HepG2 (cell line): ENCODE measurements around the gene PIR. TPM values are rescaled to one million over a fixed set of nuclear protein-coding genes. Genes with fewer than 3 reads are reported as not detected.

Experiments used
- ATAC-seq: fragments of 200-7000 bp; cut with Tn5 transposase; 3 replicates; pipeline ENCODE4 v1.9.1; 2020; ENCODE audit warnings: mild to moderate bottlenecking, moderate library complexity
- BruUV-seq: library from RNA; stranded (reverse); fragments of 400-500 nt; replicated peaks from 2 replicates; lab custom pipeline; 2021; lab: Mats Ljungman, UMichigan
- CTCF ChIA-PET: fragments of 300-600 bp; formaldehyde crosslinking; extraction: SDS; loops from one replicate; lab custom pipeline; 2021; ENCODE audit warnings: low total read pairs, inconsistent platforms, low intra/inter-chr PET ratio; lab: Yijun Ruan, JAX
- POLR2A ChIA-PET: fragments of 350-600 bp; sonication (Branson Sonifier 250); formaldehyde crosslinking; loops from one replicate; lab custom pipeline; 2020; ENCODE audit warnings: antibody characterized with exemption, inconsistent platforms; lab: Yijun Ruan, JAX
- DNase-seq: peaks from one replicate; pipeline ENCODE4 v3.0.0-alpha.2; 2015; ENCODE audit warnings: low spot score
- FAIRE-seq: peaks from 3 replicates; lab custom pipeline; 2011; peaks lifted over from hg19 to GRCh38; lab: Jason Lieb, UNC
- H2AFZ ChIP-seq: one replicate; pipeline ENCODE4 v1.6.1; 2011; ENCODE audit warnings: low read length, inconsistent platforms
- H3K27ac ChIP-seq: fragments of 300-600 bp; 3 replicates; pipeline ENCODE4 v1.8.0; 2011; ENCODE audit warnings: mixed run types, mild to moderate bottlenecking, mixed read lengths, low read length, inconsistent platforms; ENCODE audit not compliant: insufficient read depth; ENCODE audit errors: extremely low read length
- H3K27me3 ChIP-seq, 2 experiments: fragments of 200-600 bp in 1 of 2; 2 replicates in 1 of 2; 3 replicates in 1 of 2; pipeline versions ENCODE4 v1.6.0 to v1.8.0; 2011; ENCODE audit warnings: low read length in 2 of 2, mild to moderate bottlenecking in 2 of 2, moderate library complexity in 2 of 2, inconsistent platforms in 1 of 2; ENCODE audit not compliant: insufficient read depth in 2 of 2, control insufficient read depth in 1 of 2
- H3K36me3 ChIP-seq, 2 experiments: fragments of 200-600 bp in 1 of 2; replicated peaks in 1 of 2; 2 replicates in 1 of 2; 3 replicates in 1 of 2; pipeline versions ENCODE4 v1.5.1 to v1.8.0; 2011; ENCODE audit warnings: low read length in 2 of 2, inconsistent platforms in 1 of 2; ENCODE audit not compliant: insufficient read depth in 2 of 2, control insufficient read depth in 1 of 2
- H3K4me1 ChIP-seq: 2 replicates; pipeline ENCODE4 v1.5.1; 2012; ENCODE audit warnings: low read length, inconsistent platforms; ENCODE audit not compliant: insufficient read depth
- H3K4me2 ChIP-seq: 2 replicates; pipeline ENCODE4 v1.6.0; 2011; ENCODE audit warnings: low read depth, low read length, inconsistent platforms
- H3K4me3 ChIP-seq, 3 experiments: fragments of 200-600 bp in 1 of 3; sonication (generic), shearing (Covaris generic) in 1 of 3; replicated peaks in 1 of 3; 2 replicates each; pipeline ENCODE4 v1.5.1; 2011 to 2016; ENCODE audit warnings: low read length in 3 of 3, inconsistent platforms in 2 of 3, low read depth in 2 of 3, mild to moderate bottlenecking in 2 of 3, control low read depth in 1 of 3, mixed read lengths in 1 of 3; ENCODE audit not compliant: insufficient read depth in 1 of 3
- H3K79me2 ChIP-seq: one replicate; pipeline ENCODE4 v1.6.1; 2011; ENCODE audit warnings: low read length, inconsistent platforms; ENCODE audit not compliant: insufficient read depth
- H3K9ac ChIP-seq: 2 replicates; pipeline ENCODE4 v1.6.0; 2011; ENCODE audit warnings: mild to moderate bottlenecking, low read depth, low read length, inconsistent platforms; ENCODE audit not compliant: insufficient read depth
- H3K9me3 ChIP-seq: 2 replicates; pipeline ENCODE4 v1.5.1; 2012; ENCODE audit warnings: mild to moderate bottlenecking, low read length
- H4K20me1 ChIP-seq: 2 replicates; pipeline ENCODE4 v1.6.0; 2011; ENCODE audit warnings: inconsistent platforms, mild to moderate bottlenecking, low read length, moderate library complexity; ENCODE audit not compliant: insufficient read depth
- HDAC1 ChIP-seq: sonication (generic); formaldehyde crosslinking; IDR thresholded peaks from 2 replicates; pipeline ENCODE4 v1.5.1; 2020; ENCODE audit warnings: mild to moderate bottlenecking, missing genetic modification reagents
- HMG20B ChIP-seq: conservative IDR thresholded peaks from 2 replicates; pipeline ENCODE4 v1.6.1; 2016; ENCODE audit warnings: missing genetic modification reagents, missing compliant biosample characterization
- IRF2 ChIP-seq: IDR thresholded peaks from 2 replicates; pipeline ENCODE4 v1.6.1; 2018; ENCODE audit warnings: missing genetic modification reagents, missing compliant biosample characterization
- KDM1A ChIP-seq: IDR thresholded peaks from 2 replicates; pipeline ENCODE4 v1.6.1; 2016; ENCODE audit warnings: missing compliant biosample characterization
- KLF9 ChIP-seq: IDR thresholded peaks from 2 replicates; pipeline ENCODE4 v1.6.1; 2016; ENCODE audit warnings: low read depth
- MBNL3 ChIP-seq: fragments of 250-450 bp; sonication (Bioruptor Pico); conservative IDR thresholded peaks from 2 replicates; pipeline ENCODE4 v1.8.0; 2022; ENCODE audit warnings: mild to moderate bottlenecking, inconsistent platforms
- MIER2 ChIP-seq: IDR thresholded peaks from 2 replicates; pipeline ENCODE4 v1.6.1; 2016; ENCODE audit warnings: missing biosample characterization, missing genetic modification reagents
- NFRKB ChIP-seq: fragments of 450-650 bp; IDR thresholded peaks from 2 replicates; pipeline ENCODE4 v1.6.1; 2017
- ZNF530 ChIP-seq: sonication (generic); formaldehyde crosslinking; IDR thresholded peaks from 2 replicates; pipeline ENCODE4 v1.5.0; 2020; ENCODE audit warnings: low read depth, mild to moderate bottlenecking, missing genetic modification reagents
- ZNF549 ChIP-seq: sonication (generic); formaldehyde crosslinking; IDR thresholded peaks from 2 replicates; pipeline ENCODE4 v1.5.0; 2020; ENCODE audit warnings: missing genetic modification reagents
- ZNF569 ChIP-seq: sonication (generic); formaldehyde crosslinking; IDR thresholded peaks from 2 replicates; pipeline ENCODE4 v1.5.0; 2020; ENCODE audit warnings: mild to moderate bottlenecking, missing genetic modification reagents, moderate library complexity, borderline replicate concordance
- ZNF607 ChIP-seq: sonication (generic); formaldehyde crosslinking; IDR thresholded peaks from 2 replicates; pipeline ENCODE4 v1.5.1; 2020; ENCODE audit warnings: missing genetic modification reagents, mild to moderate bottlenecking, borderline replicate concordance
- ZNF629 ChIP-seq: sonication (generic); formaldehyde crosslinking; conservative IDR thresholded peaks from 2 replicates; pipeline ENCODE4 v1.5.0; 2020; ENCODE audit warnings: missing genetic modification reagents
- ZNF703 ChIP-seq: sonication (generic); formaldehyde crosslinking; IDR thresholded peaks from 2 replicates; pipeline ENCODE4 v1.5.1; 2020; ENCODE audit warnings: missing genetic modification reagents, mild to moderate bottlenecking, moderate library complexity, borderline replicate concordance
- ZNF841 ChIP-seq: sonication (generic); formaldehyde crosslinking; IDR thresholded peaks from 2 replicates; pipeline ENCODE4 v1.8.1; 2023; ENCODE audit warnings: missing genetic modification reagents, borderline replicate concordance
- WGBS: methylation state at CpG from one replicate; pipeline ENCODE4 v1.1.6; 2017; ENCODE audit warnings: low lambda C conversion rate; 5-methylcytosine and 5-hydroxymethylcytosine counted together
- in situ Hi-C: cut with HindIII; loops from 2 replicates; pipeline ENCODE4 v1.10.0; 2017; ENCODE audit warnings: low pct_unique_long_range_greater_than_20kb; ENCODE audit not compliant: extremely low pct_ligation_motif_present
- intact Hi-C: fragments of 100-400 bp; cut with micrococcal nuclease; formaldehyde crosslinking; loops from one replicate; pipeline ENCODE4 v1.10.0; 2022; ENCODE audit not compliant: unreplicated experiment
- polyA plus RNA-seq, 8 experiments: library from polyadenylated mRNA; depleted of rRNA in 3 of 8; stranded (reverse) in 7 of 8; unstranded in 1 of 8; fragments of >200 nt; fragmentation: Illumina TruSeq in 4 of 8; extraction: Trizol in 4 of 8; gene quantifications; 2 replicates each; pipeline versions ENCODE4 v1.2.1 to v1.2.3, GENCODE V29; 2011 to 2016; ENCODE audit warnings: low read depth in 4 of 8, missing spikeins in 1 of 8, mixed read lengths in 1 of 8; ENCODE audit not compliant: insufficient read depth in 1 of 8
- total RNA-seq, 5 experiments: library from RNA; depleted of rRNA; stranded (reverse); fragments of >200 nt; fragmentation: Illumina TruSeq; extraction: Trizol; gene quantifications; 2 replicates each; pipeline ENCODE4 v1.2.3, GENCODE V29; 2016; ENCODE audit warnings: low read depth in 1 of 5
- TF ChIP-seq, protein P1 (sequence below): sonication (generic); formaldehyde crosslinking; IDR thresholded peaks from 2 replicates; pipeline ENCODE4 v1.5.0; 2020; ENCODE audit warnings: mild to moderate bottlenecking, low read depth, missing genetic modification reagents, borderline replicate concordance
- TF ChIP-seq, protein P2 (sequence below): sonication (generic); formaldehyde crosslinking; IDR thresholded peaks from 2 replicates; pipeline ENCODE4 v1.5.0; 2020; ENCODE audit warnings: missing genetic modification reagents
- TF ChIP-seq, protein P3 (sequence below): sonication (generic); formaldehyde crosslinking; conservative IDR thresholded peaks from 2 replicates; pipeline ENCODE4 v1.8.1; 2023; ENCODE audit warnings: missing genetic modification reagents

Gene PIR
- total and polyA plus RNA-seq, 2 of the 13 experiments (the other 11 are each of a cell fraction or from before 2014, with no cell fraction given) = 12.2 to 38.0 TPM

DNA sequence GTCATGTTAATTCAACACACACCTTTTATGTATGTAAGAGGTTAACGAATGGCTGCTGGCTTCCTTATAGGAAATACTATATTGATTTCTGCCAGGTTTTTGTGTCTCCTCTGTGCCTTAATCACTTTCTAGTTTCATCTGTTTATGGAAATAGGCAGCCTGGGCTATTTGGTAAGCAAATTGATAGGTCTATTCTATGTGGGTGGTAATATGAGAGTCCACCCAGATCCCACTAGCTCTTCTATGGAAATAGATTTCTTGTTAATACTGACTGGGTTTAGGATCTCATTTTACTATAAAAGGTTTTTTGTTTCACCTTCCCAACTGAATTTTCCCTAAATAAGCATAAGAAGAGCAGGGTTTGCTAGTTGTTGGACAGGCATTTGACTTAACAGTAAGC is 11.5 kb upstream of the PIR start:
- ATAC-seq (no peak), DNase-seq (no peak), FAIRE-seq (no peak)
- intact Hi-C loops (no loop called here), in situ Hi-C loops (loop anchor here (10.0 kb wide), 1 partner anchor 60 kb away; no protein-coding TSS in a partner anchor)
- no peaks in the 10 kb centered on the region for H3K9me3 ChIP-seq
- no peak overlapping the region for H2AFZ ChIP-seq
- H3K4me3 ChIP-seq = no peak overlapping the region
- no peak overlapping the region for H3K4me2 ChIP-seq
- ChIA-PET POLR2A (no interaction called here), CTCF (no interaction called here)
- H3K27me3 ChIP-seq = no peaks in the 10 kb centered on the region
- H3K36me3 ChIP-seq = no peaks in the 10 kb centered on the region
- TF ChIP-seq ZNF569 (CRISPR knock-in tag) (no peak), ZNF607 (no peak), MBNL3 (no peak), ZNF530 (CRISPR knock-in tag) (no peak)
- TF ChIP-seq, protein P1, sequence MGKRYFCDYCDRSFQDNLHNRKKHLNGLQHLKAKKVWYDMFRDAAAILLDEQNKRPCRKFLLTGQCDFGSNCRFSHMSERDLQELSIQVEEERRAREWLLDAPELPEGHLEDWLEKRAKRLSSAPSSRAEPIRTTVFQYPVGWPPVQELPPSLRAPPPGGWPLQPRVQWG (CRISPR knock-in tag) = no peak
- no peak overlapping the region for H3K9ac ChIP-seq
- no peaks in the 10 kb centered on the region for H3K4me1 ChIP-seq
- H3K27ac ChIP-seq = no peak overlapping the region
- H3K79me2 ChIP-seq = no peaks in the 10 kb centered on the region
- BruUV-seq = no TSS peak
- 82% methylated on average over 1 of the region's 1 CpG for WGBS
- H4K20me1 ChIP-seq = no peaks in the 10 kb centered on the region

DNA sequence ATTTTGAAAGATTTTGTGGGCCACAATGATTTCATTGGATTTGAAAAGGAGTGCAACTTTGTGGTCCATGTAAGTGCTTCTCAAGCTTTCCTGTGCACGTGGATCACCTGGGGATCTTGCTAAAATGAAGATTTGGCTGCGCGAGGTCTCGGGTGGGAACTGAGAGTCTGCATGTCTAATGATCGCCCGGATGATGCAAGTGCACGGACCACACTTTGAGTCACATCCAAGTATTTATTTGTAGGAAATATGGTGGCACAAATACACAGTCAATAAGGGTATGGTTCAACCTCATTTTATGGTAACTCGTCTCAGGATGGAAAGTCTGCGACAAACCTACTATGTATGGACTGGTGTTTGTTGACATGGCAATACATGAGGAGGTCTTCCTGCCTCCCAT is 8.4 kb upstream of the PIR start:
- intact Hi-C loops = no loop called here
- TF ChIP-seq ZNF703 (CRISPR knock-in tag) (no peak), IRF2 (CRISPR knock-in tag) (no peak), ZNF549 (no peak), HMG20B (CRISPR knock-in tag) (no peak), HDAC1 (CRISPR knock-in tag) (no peak), KLF9 (CRISPR knock-in tag) (no peak), ZNF629 (CRISPR knock-in tag) (no peak), MIER2 (CRISPR knock-in tag) (no peak), ZNF841 (CRISPR knock-in tag) (no peak), NFRKB (no peak), KDM1A (no peak)
- TF ChIP-seq, protein P2, sequence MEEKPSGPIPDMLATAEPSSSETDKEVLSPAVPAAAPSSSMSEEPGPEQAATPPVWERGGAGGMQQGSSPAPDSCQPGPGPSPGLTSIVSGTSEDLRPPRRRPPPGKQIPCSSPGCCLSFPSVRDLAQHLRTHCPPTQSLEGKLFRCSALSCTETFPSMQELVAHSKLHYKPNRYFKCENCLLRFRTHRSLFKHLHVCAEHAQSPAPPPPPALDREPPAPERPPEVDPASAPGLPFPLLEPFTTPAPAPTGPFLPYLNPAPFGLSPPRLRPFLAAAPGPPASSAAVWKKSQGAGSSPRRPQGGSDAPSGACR = no peak
- TF ChIP-seq, protein P3, sequence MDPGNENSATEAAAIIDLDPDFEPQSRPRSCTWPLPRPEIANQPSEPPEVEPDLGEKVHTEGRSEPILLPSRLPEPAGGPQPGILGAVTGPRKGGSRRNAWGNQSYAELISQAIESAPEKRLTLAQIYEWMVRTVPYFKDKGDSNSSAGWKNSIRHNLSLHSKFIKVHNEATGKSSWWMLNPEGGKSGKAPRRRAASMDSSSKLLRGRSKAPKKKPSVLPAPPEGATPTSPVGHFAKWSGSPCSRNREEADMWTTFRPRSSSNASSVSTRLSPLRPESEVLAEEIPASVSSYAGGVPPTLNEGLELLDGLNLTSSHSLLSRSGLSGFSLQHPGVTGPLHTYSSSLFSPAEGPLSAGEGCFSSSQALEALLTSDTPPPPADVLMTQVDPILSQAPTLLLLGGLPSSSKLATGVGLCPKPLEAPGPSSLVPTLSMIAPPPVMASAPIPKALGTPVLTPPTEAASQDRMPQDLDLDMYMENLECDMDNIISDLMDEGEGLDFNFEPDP = no peak

More for the DNA sequence above, 8.4 kb upstream of the PIR start:
- Histone ChIP-seq H3K27ac (no peak overlapping the region), H4K20me1 (no peaks in the 10 kb centered on the region), H3K27me3 (no peaks in the 10 kb centered on the region), H2AFZ (no peak overlapping the region), H3K4me2 (no peak overlapping the region), H3K9me3 (no peaks in the 10 kb centered on the region), H3K4me1 (0 out of 2 replicates have a peak, but pooled peaks cover 6% of the 10 kb centered on the region), H3K79me2 (no peaks in the 10 kb centered on the region), H3K9ac (no peak overlapping the region), H3K36me3 (no peaks in the 10 kb centered on the region), H3K4me3 (no peak overlapping the region)
- FAIRE-seq = no peak
- CTCF ChIA-PET = no interaction called here
- no TSS peak for BruUV-seq
- 76% methylated on average over 9 of the region's 9 CpGs for WGBS
- ATAC-seq = no peak
- no peak for DNase-seq
- in situ Hi-C loops = loop anchor here (10.0 kb wide), 1 partner anchor 63 kb away; no protein-coding TSS in a partner anchor
- POLR2A ChIA-PET = no interaction called here
